AG10803 (cell line): ENCODE data around the gene NPIPB6.
A peak's percentile ranks its signal among the peaks of the same experiment; 100 is the strongest.

Experiments used
- DNase-seq: peaks from one replicate; pipeline ENCODE4 v3.0.0; 2010; ENCODE audit warnings: low read depth
- H3K4me3 ChIP-seq: 2 replicates; pipeline ENCODE4 v1.5.1; 2011; ENCODE audit warnings: mild to moderate bottlenecking, low read length, control low read depth
- TF ChIP-seq, protein P1 (sequence below): conservative IDR thresholded peaks from 2 replicates; pipeline ENCODE4 v1.5.1; 2011; ENCODE audit warnings: mild to moderate bottlenecking, low read length, control low read depth, inconsistent platforms

Gene NPIPB6

GRCh38 chr16:28295276-28295675, 68.0 kb downstream of the NPIPB6 start:
- no peak overlapping the region for H3K4me3 ChIP-seq
- no peak for DNase-seq
- TF ChIP-seq, protein P1, sequence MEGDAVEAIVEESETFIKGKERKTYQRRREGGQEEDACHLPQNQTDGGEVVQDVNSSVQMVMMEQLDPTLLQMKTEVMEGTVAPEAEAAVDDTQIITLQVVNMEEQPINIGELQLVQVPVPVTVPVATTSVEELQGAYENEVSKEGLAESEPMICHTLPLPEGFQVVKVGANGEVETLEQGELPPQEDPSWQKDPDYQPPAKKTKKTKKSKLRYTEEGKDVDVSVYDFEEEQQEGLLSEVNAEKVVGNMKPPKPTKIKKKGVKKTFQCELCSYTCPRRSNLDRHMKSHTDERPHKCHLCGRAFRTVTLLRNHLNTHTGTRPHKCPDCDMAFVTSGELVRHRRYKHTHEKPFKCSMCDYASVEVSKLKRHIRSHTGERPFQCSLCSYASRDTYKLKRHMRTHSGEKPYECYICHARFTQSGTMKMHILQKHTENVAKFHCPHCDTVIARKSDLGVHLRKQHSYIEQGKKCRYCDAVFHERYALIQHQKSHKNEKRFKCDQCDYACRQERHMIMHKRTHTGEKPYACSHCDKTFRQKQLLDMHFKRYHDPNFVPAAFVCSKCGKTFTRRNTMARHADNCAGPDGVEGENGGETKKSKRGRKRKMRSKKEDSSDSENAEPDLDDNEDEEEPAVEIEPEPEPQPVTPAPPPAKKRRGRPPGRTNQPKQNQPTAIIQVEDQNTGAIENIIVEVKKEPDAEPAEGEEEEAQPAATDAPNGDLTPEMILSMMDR, result no peak

DNA sequence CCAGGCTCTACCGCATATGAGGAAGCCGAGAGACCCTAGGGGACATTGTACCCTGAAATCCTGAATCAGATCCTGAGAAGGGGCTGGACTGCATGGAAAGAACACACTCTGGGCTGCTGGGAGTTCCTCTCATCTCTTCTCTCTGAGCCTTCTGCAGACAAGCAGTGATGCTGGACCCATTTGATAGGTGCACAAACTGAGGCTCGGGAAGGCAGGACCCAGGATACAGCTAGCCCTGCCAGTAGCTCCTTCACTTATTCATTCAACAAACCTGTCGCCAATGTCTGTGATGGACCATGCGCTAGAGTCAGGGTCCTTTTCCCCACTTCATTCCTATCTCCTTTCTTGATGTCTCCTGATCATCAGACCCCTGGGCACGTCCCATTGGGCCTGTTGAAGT, 69.1 kb downstream of the NPIPB6 start:
- H3K4me3 ChIP-seq, result no peak overlapping the region
- DNase-seq, result no peak
- TF ChIP-seq, protein P1, result no peak

GRCh38 chr16:28293601-28293960, 69.7 kb downstream of the NPIPB6 start:
- DNase-seq, result no peak
- H3K4me3 ChIP-seq, result no peak overlapping the region
- TF ChIP-seq, protein P1, result no peak

DNA sequence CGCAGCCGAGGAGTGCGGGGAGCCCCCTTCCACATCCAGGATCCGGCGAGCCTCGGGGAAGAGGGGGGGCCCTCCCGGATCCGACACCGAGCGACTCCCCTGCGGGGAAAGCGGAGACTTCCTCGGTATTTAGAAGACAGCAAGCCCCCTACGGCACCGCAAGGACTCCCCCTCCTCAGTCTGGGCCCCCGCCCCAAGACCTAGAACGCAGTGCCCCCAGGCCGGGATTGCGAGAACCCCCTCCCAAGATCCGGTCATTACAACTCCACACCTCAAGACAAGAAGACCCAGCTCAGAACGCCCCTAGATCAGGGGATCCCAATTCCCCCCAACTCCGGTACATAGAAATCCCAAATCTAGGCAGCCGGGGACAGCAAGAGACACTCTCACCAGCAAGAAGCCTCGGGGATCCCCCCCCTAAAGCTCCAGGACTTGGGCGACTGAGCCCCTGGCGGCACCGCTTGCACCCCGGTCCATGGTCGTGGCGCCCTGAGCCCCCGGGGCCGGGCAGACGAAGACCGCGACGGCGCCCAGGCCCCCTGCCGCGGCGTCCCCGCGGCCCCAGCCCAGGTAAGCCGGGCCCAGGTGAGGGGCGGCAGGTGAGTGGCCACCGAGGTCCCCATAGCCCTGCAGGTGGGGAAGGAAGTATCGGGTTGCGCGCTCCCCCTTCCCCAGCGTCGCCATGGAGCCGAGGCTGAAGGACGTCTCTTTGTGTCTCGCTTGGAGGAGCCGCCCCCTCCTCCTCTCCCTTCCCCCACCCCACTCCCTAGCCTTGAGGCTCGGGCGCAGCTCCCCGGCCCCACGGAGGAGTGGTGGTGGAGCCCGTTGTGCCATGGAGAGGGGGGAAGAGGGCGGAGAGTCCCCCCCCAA, 70.3 kb downstream of the NPIPB6 start:
- DNase-seq, result no peak
- peak overlapping the region; percentile 29 for H3K4me3 ChIP-seq
- TF ChIP-seq, protein P1, result no peak
